HepG2 (cell line): ENCODE data around the gene SEMA3F. TPM values are rescaled to one million over a fixed set of nuclear protein-coding genes. Genes with fewer than 3 reads are reported as not detected.

Experiments
- ATRX ChIP-seq: sonication (generic); formaldehyde crosslinking; IDR thresholded peaks from 2 replicates; pipeline ENCODE4 v1.4.0; 2020; ENCODE audit warnings: missing genetic modification reagents, borderline replicate concordance
- CBX1 ChIP-seq: IDR thresholded peaks from one replicate; pipeline ENCODE4 v1.6.1; 2016; ENCODE audit warnings: antibody characterized with exemption, low read depth
- CREB1 ChIP-seq, 2 experiments: fragments of 450-650 bp in 1 of 2; IDR thresholded peaks; 2 replicates each; pipeline ENCODE4 v1.6.1; 2016 to 2017; ENCODE audit warnings: control low read depth in 1 of 2, mild to moderate bottlenecking in 1 of 2, missing compliant biosample characterization in 1 of 2, missing genetic modification characterization in 1 of 2
- CSRNP1 ChIP-seq: sonication (generic); formaldehyde crosslinking; IDR thresholded peaks from 2 replicates; pipeline ENCODE4 v1.8.1; 2023; ENCODE audit warnings: mild to moderate bottlenecking, missing genetic modification reagents
- ELF4 ChIP-seq: sonication (generic); formaldehyde crosslinking; IDR thresholded peaks from 2 replicates; pipeline ENCODE4 v1.5.0; 2020; ENCODE audit warnings: missing genetic modification reagents, mild to moderate bottlenecking, moderate library complexity, borderline replicate concordance
- KMT2A ChIP-seq: sonication (generic); formaldehyde crosslinking; IDR thresholded peaks from 2 replicates; pipeline ENCODE4 v1.4.0; 2020; ENCODE audit warnings: missing genetic modification reagents
- MXD4 ChIP-seq: IDR thresholded peaks from 2 replicates; pipeline ENCODE4 v1.6.1; 2016; ENCODE audit warnings: mild to moderate bottlenecking, missing biosample characterization, missing genetic modification reagents
- MYNN ChIP-seq: sonication (generic); formaldehyde crosslinking; IDR thresholded peaks from 2 replicates; pipeline ENCODE4 v1.4.0; 2020; ENCODE audit warnings: mild to moderate bottlenecking, low read depth, missing genetic modification reagents
- NFIB ChIP-seq: sonication (generic); formaldehyde crosslinking; IDR thresholded peaks from 2 replicates; pipeline ENCODE4 v1.9.0; 2021; ENCODE audit warnings: missing genetic modification reagents, mild to moderate bottlenecking, borderline replicate concordance
- RBM39 ChIP-seq: fragments of 200-400 bp; formaldehyde crosslinking; IDR thresholded peaks from one replicate; pipeline ENCODE4 v1.6.1; 2018; ENCODE audit warnings: antibody characterized with exemption, mild to moderate bottlenecking, low read depth, low read length; ENCODE audit not compliant: poor library complexity, severe bottlenecking
- SALL1 ChIP-seq: sonication (generic); formaldehyde crosslinking; IDR thresholded peaks from 2 replicates; pipeline ENCODE4 v1.8.0; 2022; ENCODE audit warnings: mild to moderate bottlenecking, missing genetic modification reagents
- SKI ChIP-seq: fragments of 450-650 bp; IDR thresholded peaks from one replicate; pipeline ENCODE4 v1.6.1; 2018; ENCODE audit warnings: mild to moderate bottlenecking; ENCODE audit not compliant: partially characterized antibody
- THAP9 ChIP-seq: sonication (generic); formaldehyde crosslinking; IDR thresholded peaks from 2 replicates; pipeline ENCODE4; 2020; ENCODE audit warnings: missing genetic modification reagents, mild to moderate bottlenecking, borderline replicate concordance
- TRIM24 ChIP-seq: sonication (generic); formaldehyde crosslinking; IDR thresholded peaks from 2 replicates; pipeline ENCODE4 v1.8.0; 2022; ENCODE audit warnings: mild to moderate bottlenecking, missing genetic modification reagents
- ZBTB25 ChIP-seq: IDR thresholded peaks from 2 replicates; pipeline ENCODE4 v1.6.1; 2018; ENCODE audit warnings: missing genetic modification reagents
- ZBTB37 ChIP-seq: sonication (generic); formaldehyde crosslinking; IDR thresholded peaks from 2 replicates; pipeline ENCODE4 v1.4.0; 2020; ENCODE audit warnings: mild to moderate bottlenecking, missing genetic modification reagents
- ZC3H13 ChIP-seq: sonication (generic); formaldehyde crosslinking; IDR thresholded peaks from 2 replicates; pipeline ENCODE4 v1.8.1; 2023; ENCODE audit warnings: mild to moderate bottlenecking, missing genetic modification reagents, moderate library complexity
- ZNF343 ChIP-seq: sonication (generic); formaldehyde crosslinking; IDR thresholded peaks from 2 replicates; pipeline ENCODE4 v1.4.0; 2020; ENCODE audit warnings: mild to moderate bottlenecking, missing genetic modification reagents
- ZNF567 ChIP-seq: sonication (generic); formaldehyde crosslinking; IDR thresholded peaks from 2 replicates; pipeline ENCODE4 v1.8.1; 2023; ENCODE audit warnings: mild to moderate bottlenecking, missing genetic modification reagents, borderline replicate concordance
- ZSCAN29 ChIP-seq: sonication (generic); formaldehyde crosslinking; conservative IDR thresholded peaks from 2 replicates; pipeline ENCODE4 v1.4.0; 2020; ENCODE audit warnings: mild to moderate bottlenecking, missing genetic modification reagents
- ZSCAN31 ChIP-seq: sonication (generic); formaldehyde crosslinking; IDR thresholded peaks from 2 replicates; pipeline ENCODE4 v1.5.0; 2020; ENCODE audit warnings: low read depth, mild to moderate bottlenecking, missing genetic modification reagents
- polyA plus RNA-seq, 8 experiments: library from polyadenylated mRNA; depleted of rRNA in 3 of 8; stranded (reverse) in 7 of 8; unstranded in 1 of 8; fragments of >200 nt; fragmentation: Illumina TruSeq in 4 of 8; extraction: Trizol in 4 of 8; gene quantifications; 2 replicates each; pipeline versions ENCODE4 v1.2.1 to v1.2.3, GENCODE V29; 2011 to 2016; ENCODE audit warnings: low read depth in 4 of 8, missing spikeins in 1 of 8, mixed read lengths in 1 of 8; ENCODE audit not compliant: insufficient read depth in 1 of 8
- total RNA-seq, 5 experiments: library from RNA; depleted of rRNA; stranded (reverse); fragments of >200 nt; fragmentation: Illumina TruSeq; extraction: Trizol; gene quantifications; 2 replicates each; pipeline ENCODE4 v1.2.3, GENCODE V29; 2016; ENCODE audit warnings: low read depth in 1 of 5
- TF ChIP-seq, protein P1 (sequence below): sonication (generic); formaldehyde crosslinking; IDR thresholded peaks from 2 replicates; pipeline ENCODE4 v1.4.0; 2020; ENCODE audit warnings: missing genetic modification reagents

Gene SEMA3F
- total and polyA plus RNA-seq, 2 of the 13 experiments (the other 11 are each of a cell fraction or from before 2014, with no cell fraction given), result 7.6 to 17.2 TPM

GRCh38 chr3:50155891-50156290, 767 bp downstream of the SEMA3F start (continued):
- TF ChIP-seq CSRNP1 (no peak), TRIM24 (CRISPR knock-in tag) (no peak), ZBTB37 (no peak), RBM39 (no peak), ZBTB25 (CRISPR knock-in tag) (no peak), CREB1 (IDR thresholded peaks at IDR 0.05) (no peak), CREB1 (CRISPR knock-in tag; IDR thresholded peaks at IDR 0.05) (no peak), THAP9 (peak; percentile 18; the same call in 1 of the 2 replicates), SALL1 (CRISPR knock-in tag) (peak; percentile 6; the same call in 1 of the 2 replicates), MXD4 (CRISPR knock-in tag) (no peak), ATRX (no peak), ZNF343 (CRISPR knock-in tag) (no peak), ZNF567 (CRISPR knock-in tag) (no peak), CBX1 (no peak), ELF4 (no peak), MYNN (CRISPR knock-in tag) (no peak), ZSCAN31 (CRISPR knock-in tag) (no peak), ZSCAN29 (CRISPR knock-in tag) (no peak), NFIB (CRISPR knock-in tag) (no peak), ZC3H13 (CRISPR knock-in tag) (no peak), SKI (no peak), KMT2A (CRISPR knock-in tag) (0 out of 2 replicates have a peak, but pooled peaks have one; percentile 38)
- TF ChIP-seq, protein P1, sequence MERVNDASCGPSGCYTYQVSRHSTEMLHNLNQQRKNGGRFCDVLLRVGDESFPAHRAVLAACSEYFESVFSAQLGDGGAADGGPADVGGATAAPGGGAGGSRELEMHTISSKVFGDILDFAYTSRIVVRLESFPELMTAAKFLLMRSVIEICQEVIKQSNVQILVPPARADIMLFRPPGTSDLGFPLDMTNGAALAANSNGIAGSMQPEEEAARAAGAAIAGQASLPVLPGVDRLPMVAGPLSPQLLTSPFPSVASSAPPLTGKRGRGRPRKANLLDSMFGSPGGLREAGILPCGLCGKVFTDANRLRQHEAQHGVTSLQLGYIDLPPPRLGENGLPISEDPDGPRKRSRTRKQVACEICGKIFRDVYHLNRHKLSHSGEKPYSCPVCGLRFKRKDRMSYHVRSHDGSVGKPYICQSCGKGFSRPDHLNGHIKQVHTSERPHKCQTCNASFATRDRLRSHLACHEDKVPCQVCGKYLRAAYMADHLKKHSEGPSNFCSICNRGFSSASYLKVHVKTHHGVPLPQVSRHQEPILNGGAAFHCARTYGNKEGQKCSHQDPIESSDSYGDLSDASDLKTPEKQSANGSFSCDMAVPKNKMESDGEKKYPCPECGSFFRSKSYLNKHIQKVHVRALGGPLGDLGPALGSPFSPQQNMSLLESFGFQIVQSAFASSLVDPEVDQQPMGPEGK, result 0 out of 2 replicates have a peak, but pooled peaks have one; percentile 11
